CD4-positive, alpha-beta T cell treated with Interleukin-10 for 1 hour (primary cell): ENCODE results near the gene KCNN4.
"Not testable (repeated sequence)": the region's sequence is repeated elsewhere in the genome, so short reads cannot be mapped to it uniquely, and the experiment has no call there.

Experiments
- DNase-seq: peaks from one replicate; pipeline ENCODE4 v3.0.0-alpha.2; 2020

The KCNN4 gene

GRCh38 chr19:43774103-43774939, 6.5 kb downstream of the KCNN4 start:
- no peak for DNase-seq

DNA sequence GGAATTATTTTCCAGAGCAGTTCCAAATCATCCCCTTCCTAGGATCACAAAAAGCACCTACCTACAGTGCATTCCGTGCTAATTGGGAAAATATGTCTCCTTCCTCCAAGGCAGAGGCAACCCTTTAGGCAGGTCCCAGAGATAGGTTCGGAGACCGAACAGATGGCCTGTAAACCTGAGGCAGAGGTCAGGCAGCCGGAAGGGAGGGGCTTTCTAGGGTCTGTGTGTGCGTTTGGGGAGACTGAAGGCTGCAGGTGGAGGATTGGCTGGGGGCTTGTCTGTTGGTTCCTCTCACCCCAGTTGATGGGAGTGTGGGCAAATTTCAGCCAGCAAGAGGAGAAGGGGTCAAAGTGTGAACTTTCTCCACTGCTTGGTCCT, 7.1 kb downstream of the KCNN4 start:
- no peak for DNase-seq

DNA sequence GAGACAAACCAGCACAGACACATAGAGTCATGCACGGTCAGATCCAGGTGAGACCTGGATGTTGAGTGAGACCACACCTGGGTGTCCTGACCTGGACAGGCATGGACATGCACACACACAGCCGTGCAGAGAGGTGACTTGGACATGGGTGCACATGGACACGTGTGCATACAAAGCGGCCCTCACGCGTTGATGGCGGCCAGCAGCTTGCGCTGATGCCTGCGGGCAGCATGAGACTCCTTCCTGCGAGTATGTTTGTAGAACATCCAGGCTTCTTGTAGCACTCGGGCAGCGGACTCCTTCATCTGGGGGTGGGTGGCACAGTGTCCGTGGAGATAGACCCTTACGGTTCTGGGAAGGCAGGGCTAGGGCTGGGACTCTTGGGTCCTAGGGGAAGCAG, 11.5 kb downstream of the KCNN4 start:
- no peak for DNase-seq

DNA sequence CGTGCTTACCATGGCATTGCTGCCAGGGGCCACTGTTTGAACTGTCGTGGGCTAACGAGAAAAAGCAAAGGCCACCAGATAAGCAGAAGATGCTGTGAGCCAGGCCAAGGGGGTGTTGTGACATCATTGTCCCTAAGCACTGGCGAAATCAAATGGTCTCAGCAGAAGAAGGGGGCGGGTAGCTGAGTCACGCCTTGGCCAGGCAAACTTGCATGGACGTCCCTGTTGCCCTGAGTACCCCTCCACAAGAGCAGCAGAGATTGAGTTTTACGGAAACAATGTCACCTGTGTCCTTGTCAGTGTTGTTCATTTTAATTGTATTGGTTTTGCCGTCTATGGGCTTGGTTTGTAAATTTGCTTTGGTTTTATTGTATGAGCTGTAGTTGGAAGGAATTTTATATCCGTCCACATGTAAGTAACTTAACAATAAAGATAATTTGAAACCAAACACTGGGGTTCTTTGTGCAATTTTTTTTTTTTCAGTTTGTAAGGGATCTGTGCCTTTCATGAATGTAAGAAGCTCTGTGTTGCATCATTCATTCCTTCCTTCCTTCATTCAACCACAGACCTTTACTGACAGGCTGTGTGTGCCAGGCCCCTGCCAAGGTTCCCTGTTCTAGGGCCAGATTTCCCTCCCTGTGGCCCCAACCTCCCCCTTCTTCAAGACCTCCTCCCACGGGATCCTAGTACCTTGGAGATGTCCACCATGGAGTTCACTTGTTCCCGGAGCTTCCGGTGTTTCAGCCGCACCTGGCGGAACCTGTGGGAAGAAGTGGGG, 12.3 kb downstream of the KCNN4 start:
- no peak for DNase-seq

- no peak for DNase-seq
Measured at GRCh38 chr19:43767818-43768217, 13.0 kb downstream of the KCNN4 start.

- DNase-seq: no peak
Measured at GRCh38 chr19:43767316-43767715, 13.5 kb downstream of the KCNN4 start.

GRCh38 chr19:43766755-43767043, 14.1 kb downstream of the KCNN4 start:
- DNase-seq: no peak

DNA sequence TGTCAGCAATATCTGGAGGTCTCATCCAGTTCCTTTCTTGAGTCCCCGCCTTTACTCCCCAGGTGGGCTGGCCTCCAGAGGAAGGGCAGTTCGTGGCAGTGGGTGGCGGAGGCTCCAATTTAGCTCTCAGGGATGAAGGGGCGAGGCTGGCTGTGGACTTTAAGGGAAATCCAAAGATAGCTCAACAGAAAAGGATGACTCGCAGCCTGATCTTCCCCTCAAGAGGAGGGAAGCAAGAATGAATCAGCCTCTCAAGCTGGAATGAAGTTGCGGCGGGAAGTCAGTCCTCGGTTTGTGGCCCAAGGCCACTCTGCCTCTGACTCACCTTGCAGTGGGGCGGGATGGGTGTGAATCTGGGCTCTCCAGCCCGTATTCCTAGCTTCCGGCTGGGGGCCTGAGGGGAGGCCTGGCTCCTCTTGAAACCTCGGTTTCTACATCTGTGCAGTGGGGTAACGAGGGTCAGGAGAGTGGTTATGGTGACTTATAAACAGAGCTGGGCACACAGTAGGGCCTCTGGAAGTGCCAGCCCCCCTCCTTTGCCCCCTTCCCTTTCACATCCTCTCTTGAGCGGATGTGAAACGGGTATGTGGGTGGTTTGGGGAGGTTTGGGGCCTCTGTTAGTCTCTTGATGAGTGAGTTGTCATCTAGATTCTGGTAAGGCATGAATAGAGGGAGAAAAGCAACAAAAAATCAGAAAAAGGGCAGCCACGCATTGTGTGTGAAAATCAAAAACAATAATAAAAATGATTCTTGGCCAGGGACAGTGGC, 15.5 kb downstream of the KCNN4 start:
- peak; percentile 73 for DNase-seq

DNA sequence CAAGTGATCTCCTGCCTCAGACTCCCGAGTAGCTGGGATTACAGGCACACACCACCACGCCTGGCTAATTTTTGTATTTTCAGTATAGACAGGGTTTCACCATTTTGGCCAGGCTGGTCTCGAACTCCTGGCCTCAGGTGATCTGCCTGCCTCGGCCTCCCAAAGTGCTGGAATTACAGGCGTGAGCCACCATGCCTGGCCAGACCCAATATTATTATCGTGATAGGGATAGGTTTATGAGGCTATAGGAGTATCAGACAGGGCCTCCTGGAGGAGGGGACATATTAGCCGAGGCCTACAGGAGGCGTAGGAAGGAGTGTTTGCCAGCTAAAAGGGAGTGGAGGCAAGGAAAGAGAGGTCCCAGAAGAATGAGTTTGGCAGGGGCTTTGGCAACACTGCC, 16.1 kb downstream of the KCNN4 start:
- DNase-seq: not testable (repeated sequence)

DNA sequence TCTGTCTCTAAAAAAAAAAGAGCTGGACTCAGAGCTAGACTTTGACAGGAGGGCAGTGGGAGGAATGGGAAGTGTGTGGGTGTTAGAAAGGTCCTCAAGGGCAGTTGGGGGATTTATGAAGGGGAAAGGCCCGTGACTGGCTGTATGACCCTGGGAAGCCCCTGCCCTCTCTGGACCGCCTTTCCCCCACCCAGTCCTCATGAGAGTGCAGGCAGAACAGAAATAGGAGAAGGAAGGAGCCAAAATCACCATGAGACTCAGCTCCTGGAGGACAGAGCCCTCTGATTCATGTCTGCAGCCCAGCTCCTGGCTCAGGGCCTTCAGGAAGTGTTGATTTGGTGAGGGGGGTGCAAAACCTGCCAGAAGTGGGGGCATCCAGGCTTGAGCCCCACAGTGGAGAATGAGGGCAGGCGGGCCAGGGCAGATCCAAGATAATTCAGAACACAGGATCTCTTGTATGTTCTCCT, 17.3 kb downstream of the KCNN4 start:
- DNase-seq: no peak

DNA sequence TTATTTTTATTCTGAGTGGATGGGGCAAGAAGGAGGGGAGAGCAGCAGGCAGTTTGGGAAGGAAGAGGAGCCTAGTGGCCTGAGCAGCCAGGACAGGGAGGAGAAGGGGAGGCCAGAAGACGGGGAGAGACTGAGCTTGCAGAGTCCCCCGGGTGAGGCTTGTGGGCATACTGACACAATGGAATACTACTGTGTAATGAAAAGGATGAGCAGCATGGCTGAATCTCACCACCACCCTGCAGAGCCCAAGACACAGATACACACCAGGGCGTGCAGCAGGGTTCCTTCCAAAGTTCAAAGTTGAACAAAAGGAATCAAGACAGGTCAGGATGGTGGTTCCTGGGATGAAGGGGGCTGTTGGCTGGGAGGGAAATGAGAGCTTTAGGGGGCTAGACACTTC, 18.0 kb downstream of the KCNN4 start:
- DNase-seq: no peak

- no peak for DNase-seq
Measured at GRCh38 chr19:43760941-43761340, 19.8 kb downstream of the KCNN4 start.

DNA sequence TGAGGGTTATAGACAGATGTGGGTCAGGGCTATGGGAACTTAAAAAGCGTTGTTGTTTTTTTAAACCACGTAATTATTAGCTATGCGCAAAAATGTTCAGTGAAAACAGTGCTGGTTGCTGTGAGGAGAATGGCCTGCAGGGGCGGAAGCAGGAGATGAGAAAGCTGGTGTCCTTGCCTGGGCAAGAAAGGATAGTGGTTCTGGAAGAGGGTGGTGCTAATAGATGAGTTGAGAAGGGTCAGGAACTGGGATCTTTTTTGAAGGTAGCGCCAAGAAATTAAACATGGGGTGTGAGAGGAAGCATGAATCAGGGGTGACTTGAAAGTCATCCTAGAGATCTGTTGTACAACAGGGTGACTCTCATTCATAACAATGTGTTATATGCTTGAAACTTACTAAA, 21.3 kb downstream of the KCNN4 start:
- no peak for DNase-seq

- DNase-seq: peak; percentile 85
Measured at GRCh38 chr19:43755256-43755801, 25.4 kb downstream of the KCNN4 start.

- DNase-seq: peak; percentile 98
Measured at GRCh38 chr19:43754503-43755255, 26.1 kb downstream of the KCNN4 start, which contains the start of gene SMG9. Gene SMG9 (minus strand): TSS chr19:43754962. CDS start chr19:43750741, 4,221 bp downstream.

DNA sequence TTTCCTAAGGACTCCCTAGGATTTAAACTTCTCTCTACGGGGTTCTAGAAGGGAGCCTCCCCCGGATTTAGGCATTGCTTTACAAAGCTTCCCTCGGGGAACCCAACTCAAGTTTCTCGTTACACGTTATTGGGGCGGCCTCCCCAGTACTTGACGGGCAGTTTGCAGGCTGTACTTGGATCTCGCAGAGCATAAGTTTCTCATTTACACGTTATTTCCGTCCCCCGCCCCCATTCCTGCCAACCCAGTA, 26.6 kb downstream of the KCNN4 start:
- DNase-seq: no peak

- no peak for DNase-seq
Measured at GRCh38 chr19:43752287-43752875, 28.4 kb downstream of the KCNN4 start.

DNA sequence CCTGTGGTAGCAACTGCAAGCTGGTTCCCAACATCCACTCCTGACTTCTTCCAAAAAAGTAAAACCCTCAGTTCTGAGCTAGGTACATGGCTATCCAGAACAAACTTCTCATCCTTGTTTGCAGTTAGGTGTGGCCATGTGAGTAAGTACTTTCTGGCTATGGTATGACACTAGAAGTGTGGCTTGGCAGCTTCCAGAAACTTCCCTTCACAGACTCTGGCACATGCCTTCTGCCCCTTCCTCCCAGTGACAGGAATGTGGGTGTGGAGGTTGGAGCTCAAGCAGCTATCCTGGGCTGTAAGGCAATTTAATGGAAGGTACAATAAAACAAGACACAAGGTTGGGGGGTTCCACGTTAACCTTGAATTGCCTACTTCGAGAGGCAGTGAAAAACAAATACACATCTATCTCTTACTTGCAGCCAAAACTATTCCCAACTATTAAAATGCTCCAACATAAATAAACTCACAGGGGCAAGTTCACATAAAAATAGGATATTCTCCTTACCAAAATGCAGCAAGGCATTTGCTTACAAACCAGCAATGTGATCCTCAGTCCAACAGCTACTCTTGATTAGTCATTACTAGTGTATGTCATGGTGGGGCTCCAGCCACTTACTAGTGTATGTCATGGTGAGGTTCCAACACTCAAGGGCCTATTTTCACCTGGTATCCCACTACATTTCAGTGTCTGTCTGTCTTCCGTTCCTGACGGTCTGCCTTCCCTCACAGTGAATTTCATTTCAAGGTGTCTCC, 29.1 kb downstream of the KCNN4 start:
- no peak for DNase-seq

DNA sequence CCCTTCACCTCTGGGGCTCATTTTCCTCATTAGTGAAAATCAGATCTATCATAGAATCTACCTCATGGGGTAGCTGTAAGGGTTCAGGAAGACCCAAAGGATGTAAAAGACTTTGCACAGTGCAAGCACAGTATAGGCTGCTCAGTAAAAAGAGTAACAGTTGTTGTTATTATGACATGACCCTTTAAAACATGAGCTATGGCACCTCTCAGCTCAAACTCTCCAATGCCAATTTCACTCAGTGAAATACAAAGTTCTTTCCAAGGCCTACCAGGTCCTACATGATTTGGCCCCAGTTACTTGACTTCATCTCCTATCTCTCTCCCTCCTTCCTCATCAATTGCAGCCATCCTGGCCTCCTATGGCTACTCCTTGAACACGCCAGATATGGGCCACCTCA, 30.9 kb downstream of the KCNN4 start:
- no peak for DNase-seq

DNA sequence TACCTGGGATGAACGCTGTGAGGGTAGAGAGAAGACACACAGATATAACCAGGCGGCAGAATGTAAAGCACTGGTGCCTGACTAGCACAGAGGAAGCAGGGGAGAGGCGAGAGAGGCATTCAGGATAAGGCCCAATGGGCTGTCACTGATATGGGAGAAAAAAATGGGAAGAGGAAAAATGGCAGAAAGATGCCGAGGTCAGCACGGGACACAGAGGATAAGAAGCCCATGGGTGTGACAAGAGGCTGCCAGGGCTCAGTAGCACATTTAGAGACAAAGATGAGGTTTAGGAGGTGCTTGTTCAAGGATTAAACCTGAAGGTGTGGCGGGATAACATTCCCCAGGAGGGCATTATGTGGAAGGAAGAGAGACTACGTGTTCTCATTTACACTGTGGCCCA, 31.6 kb downstream of the KCNN4 start:
- DNase-seq: no peak

DNA sequence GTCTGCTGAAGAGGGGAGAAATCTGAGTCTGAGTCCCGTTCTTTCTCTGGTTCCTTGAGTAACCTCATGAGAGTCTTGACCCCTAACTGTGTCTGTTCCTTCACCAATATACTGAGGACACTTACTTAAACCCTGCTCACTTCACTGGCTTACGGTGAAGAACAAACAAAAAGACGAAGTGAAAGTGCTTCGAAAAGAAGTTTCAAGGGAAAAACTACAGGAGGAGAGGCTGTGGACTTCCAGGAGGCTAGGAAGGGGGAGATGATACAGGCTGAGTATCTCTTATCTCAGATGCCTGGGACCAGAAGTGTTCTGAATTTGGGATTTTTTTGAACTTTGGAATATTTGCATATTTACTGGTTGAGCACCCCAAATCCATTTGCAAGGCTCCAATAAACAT, 32.1 kb downstream of the KCNN4 start:
- DNase-seq: no peak

DNA sequence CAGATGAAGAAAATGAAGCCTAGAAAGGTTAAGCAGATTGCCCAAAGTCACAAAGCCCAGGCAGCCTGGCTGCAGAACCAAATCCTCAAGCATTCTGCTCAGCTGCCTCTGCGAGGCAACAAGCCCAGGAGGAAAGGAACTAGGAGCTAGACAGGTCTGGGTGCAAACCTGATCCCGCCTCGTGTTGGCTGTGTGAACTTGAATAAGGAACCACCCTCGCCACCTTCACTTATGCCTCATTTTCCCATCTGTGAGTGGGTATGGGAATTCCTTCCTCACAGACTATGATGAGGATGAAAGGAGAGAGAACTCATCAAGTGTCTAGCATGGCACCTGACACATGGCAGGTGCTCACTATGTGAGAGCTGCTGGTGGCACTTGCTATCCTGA, 32.6 kb downstream of the KCNN4 start:
- DNase-seq: no peak
